Hematopoietic multipotent progenitor cell treated with erythropoietin and hydrocortisone succinate and interleukin-3 and kit ligand, for 8 days (in vitro differentiated cells): ENCODE data around the gene DOCK1.
"Not testable (repeated sequence)": the region's sequence is repeated elsewhere in the genome, so short reads cannot be mapped to it uniquely, and the experiment has no call there.

ENCODE experiments used
- DNase-seq: peaks from one replicate; pipeline ENCODE4 v3.0.0-alpha.2; 2015

DOCK1 gene

DNA sequence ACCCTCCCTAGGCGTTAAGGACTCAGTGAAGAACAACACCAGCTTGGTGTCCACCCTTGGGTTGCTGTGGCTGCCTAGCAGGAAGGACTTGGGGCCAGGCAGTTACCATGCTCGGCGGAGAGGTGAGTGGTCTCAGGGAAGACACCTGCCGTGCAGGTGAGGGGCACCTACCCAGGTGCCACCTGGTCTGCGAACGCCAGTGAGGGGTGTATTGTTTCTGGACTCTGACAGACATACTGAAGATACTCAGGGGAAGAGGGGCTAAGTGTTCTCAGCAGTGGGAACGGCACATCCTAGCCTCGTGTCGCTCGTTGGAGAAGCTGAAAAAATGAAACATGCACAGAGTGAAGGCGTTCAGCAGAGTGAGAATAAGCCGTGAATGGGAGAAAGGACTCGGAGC lies 22.6 kb downstream of the DOCK1 start:
- DNase-seq: no peak

GRCh38 chr10:126928274-126928673 lies 23.0 kb downstream of the DOCK1 start:
- DNase-seq: no peak

GRCh38 chr10:126929391-126929790 lies 24.2 kb downstream of the DOCK1 start:
- no peak for DNase-seq

DNA sequence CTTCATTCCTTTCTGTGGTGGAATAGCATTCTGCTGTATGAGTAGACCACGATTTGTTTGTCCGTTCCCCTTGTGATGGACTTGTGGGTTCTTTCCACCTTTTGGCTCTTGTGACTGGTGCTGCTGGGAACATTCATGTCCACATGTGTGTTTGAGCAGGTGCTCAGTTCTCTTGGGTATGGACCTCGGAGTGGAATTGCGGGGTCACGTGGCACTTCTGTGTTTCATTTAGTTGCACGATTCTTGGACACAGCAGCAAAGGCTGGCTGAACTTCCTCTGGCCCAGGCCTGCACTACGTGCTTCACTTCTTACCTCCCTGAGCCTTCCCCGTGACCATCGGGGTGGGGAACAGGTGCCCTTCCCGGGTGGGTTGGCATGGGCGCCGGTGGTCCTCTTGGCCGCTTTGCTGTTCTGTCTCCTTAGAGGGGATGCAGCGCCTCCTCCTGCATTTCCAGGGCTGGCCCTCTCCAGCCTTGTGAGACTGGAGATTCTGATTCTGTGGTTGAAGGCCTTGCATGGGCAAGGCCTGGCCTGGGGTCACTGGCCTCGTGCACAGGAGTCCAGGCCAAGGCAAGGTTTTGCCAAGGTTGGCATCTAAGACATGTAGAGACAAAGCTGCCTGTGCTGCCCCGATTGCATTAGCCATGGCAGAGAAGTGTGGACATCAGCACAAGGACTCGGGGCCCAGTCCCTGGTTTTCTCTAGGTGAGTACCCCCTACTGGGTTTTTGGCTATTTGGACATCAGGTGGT lies 25.1 kb downstream of the DOCK1 start:
- no peak for DNase-seq

- DNase-seq: no peak
Measured at GRCh38 chr10:126930883-126931503, 25.8 kb downstream of the DOCK1 start.

DNA sequence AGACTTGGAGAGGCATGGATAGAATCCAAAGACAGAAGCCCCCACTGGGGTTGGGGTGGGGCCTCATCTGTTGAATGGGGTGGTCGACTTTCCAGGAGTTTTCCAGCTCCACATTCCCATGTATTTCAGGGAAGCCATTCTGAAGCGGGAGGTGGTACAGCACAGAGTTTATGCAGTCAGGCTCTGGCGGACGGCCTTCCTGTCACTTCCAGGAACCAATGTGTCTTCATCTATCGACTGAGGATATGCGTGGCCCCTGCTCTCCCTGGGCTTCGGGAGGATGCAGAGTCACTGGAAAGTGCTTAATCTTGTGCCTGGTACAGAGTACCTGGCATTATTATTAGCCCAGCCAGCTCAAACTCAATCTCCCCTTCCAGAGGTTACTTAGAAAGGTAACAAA lies 26.3 kb downstream of the DOCK1 start:
- DNase-seq: no peak

- no peak for DNase-seq
Measured at GRCh38 chr10:126932516-126932915, 27.3 kb downstream of the DOCK1 start.

DNA sequence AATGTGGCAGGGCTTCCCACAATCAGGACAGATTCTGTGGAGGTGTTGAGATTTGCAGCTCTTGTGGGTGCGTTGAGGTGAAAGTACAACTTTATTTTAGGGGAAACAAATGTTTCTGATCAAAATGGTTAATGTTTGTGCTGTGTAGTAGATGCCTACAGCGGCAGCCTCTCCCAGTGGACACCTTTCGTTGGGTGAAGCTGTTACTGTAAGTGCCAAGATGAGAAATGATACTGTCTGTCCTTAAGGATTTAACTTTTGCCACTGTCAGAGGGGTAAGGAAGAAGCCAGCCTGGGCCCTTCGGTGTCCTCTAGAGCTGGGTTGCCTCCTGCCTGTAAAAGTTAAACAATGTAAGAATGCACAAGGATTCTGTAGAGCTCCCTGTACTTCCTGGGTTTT lies 27.9 kb downstream of the DOCK1 start:
- no peak for DNase-seq

GRCh38 chr10:126935263-126935946 lies 30.2 kb downstream of the DOCK1 start:
- DNase-seq: no peak

- DNase-seq: no peak
Measured at GRCh38 chr10:126937026-126937425, 31.8 kb downstream of the DOCK1 start.

GRCh38 chr10:126938121-126938520 lies 32.9 kb downstream of the DOCK1 start:
- DNase-seq: not testable (repeated sequence)

DNA sequence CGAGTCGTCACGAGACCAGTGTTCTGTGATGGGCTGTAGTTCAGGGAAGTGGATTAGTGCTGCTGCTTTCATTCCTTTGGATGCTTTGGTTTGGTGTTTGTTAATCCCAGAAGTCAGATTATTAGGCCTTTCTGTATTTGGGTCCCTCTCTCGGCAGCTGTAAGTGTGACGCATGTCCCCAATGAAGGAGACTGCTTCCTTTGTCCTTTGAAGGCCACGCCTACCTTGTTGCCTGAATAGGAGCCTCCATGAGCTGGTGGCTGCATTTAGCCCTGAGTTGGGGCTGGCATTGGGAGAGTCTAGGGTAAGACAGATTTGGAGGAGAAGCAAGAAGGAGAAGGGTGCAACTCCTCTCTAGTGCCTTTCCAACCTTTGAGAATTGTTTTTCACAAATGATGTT lies 34.5 kb downstream of the DOCK1 start:
- no peak for DNase-seq

- DNase-seq: no peak
Measured at GRCh38 chr10:126940670-126941310, 35.6 kb downstream of the DOCK1 start.

- DNase-seq: no peak
Measured at GRCh38 chr10:126944191-126944590, 39.0 kb downstream of the DOCK1 start.

DNA sequence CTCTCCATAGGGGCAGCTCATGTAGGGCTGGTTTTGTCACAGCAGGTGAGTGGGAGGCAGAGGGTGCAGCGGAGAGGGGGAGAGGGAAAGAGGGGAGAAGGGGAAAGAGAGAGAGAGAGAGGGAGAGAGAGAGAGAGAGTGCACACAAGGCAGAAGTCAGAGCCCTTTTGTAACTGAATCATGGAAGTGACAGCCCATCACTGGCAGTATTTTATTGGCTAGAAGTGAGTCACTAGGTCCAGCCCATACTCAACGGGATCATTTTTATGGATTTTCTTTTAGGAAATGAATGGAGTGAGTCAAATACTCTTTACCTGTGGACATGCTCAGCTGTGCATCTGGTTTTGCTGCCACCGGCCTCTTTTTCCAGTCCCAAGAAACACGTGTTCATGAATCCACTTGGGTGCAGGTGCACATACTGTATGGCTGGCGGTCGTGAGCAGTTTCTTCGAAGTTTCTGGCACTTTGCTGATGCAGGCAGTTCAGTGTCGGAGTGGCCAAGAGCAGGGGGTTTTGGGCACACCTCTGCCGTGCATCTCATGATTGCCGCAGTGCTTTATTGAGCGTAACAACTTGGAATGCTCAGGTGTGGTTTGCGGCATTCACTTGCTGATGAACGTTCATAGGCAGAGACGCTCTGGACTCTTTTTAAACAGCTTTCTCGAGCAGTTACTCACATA lies 40.3 kb downstream of the DOCK1 start:
- no peak for DNase-seq

- DNase-seq: no peak
Measured at GRCh38 chr10:126946746-126947145, 41.5 kb downstream of the DOCK1 start.

DNA sequence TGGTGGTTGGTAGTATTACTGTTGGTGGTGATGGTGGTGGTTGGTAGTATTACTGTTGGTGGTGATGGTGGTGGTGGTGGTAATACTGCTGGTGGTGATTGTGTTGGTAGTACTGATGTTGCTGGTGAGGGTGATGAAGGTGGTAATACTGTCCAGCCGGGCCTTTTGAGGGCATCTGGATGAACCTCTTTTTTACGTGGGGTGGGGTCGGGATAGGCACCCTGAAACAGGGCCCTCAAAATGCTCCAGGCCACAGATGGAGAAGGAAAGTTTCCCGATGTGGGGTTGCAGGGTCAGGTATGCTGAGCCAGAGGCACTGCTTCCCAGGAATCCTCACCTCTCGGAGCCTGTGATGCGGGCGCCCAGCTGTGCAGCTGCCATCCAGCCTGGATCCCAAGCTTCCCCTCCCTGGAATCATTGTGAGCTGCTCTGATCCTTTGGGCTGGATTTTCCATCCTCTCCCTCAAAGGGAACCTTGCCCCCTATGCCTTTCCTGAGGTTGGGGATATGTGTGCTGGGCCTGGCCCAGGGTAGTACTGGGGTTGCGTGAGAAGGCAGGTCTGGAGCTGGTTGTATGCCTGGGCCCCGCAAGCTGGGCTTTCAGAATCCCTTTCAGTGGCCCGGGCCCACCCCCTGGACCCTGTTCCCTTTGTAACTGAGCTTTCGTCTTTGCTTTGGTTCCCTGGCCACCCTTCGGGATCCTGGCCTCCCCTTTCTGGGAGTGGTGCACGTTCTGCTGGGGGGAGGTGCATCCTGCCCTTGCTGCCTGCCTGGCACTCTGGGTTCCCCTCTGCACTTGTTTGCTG lies 43.3 kb downstream of the DOCK1 start:
- no peak for DNase-seq

DNA sequence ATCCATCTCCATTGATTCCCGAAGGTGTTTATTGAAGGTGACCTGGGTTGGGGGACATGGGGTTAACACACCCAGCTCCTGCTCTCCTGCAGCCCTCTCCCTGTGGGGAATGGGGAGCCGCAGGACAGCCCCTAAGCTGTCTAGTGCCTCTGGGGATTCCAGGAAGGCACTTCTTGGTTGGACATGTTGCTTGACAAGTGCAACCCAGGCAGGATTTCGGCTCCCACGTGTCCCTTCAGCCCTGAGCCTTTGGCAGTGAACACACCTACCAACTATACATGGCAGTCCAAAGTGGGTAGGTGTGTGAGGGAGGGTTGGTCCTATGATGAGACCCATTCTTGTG lies 43.9 kb downstream of the DOCK1 start:
- no peak for DNase-seq

GRCh38 chr10:126950401-126951105 lies 45.3 kb downstream of the DOCK1 start:
- DNase-seq: no peak

DNA sequence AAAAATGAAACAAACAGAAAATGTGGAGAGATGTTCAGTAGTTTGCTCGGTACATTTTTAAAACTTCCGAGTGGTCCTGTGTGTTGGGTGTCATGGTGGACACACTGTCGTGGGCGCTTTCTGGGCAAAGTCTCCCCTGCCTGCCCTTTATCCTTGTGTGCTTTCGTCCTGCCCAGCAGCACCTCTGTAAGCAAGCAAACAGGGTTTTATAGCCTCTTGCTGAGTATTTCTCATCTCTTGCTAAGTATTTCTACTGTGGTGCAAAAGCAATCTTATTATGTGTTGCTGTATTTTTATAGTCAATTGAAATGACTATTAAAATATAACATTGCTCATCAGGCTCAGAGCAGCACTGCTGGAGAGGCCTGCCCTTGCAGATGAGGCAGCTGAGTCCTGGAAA lies 48.7 kb downstream of the DOCK1 start:
- no peak for DNase-seq

GRCh38 chr10:126955396-126955795 lies 50.2 kb downstream of the DOCK1 start:
- DNase-seq: no peak
